Epithelial cell of proximal tubule (primary cell): ENCODE results near the gene MAFB. TPM values are rescaled to one million over a fixed set of nuclear protein-coding genes. Genes with fewer than 3 reads are reported as not detected.

Experiments used
- DNase-seq: peaks from one replicate; pipeline ENCODE4 v3.0.0-alpha.2; 2011; ENCODE audit warnings: low read depth
- H3K4me3 ChIP-seq: 2 replicates; pipeline ENCODE4 v1.5.1; 2011; ENCODE audit warnings: low read depth, mild to moderate bottlenecking, low read length
- total RNA-seq: library from RNA; depleted of rRNA; stranded (reverse); fragments of >200 nt; gene quantifications from 2 replicates; pipeline ENCODE4 v1.2.3, GENCODE V29; 2015
- TF ChIP-seq, protein P1 (sequence below): conservative IDR thresholded peaks from 2 replicates; pipeline ENCODE4 v1.5.1; 2012; ENCODE audit warnings: low read depth, mild to moderate bottlenecking, low read length

The MAFB gene
- total RNA-seq, 1 donor from 2014 or later, result 0.12 TPM

DNA sequence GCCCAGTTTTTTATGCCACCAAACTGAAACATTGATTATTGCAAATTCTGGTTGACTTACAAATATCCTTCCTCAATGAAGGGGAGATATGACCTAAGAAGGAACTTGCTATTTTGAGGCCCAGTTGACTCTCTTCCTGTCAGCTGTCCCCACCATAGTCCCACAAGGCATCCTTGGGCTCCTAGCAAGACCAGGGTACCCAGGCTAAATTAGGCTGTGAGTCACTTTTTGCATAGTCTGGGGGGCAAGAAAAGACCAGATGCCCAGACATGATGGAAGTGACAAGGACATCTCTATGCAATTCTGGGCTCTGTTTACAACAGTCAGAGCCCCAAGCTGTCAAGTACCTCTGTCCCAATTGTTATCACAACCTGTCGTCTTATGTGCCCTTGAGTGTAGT, 31.8 kb upstream of the MAFB start:
- no peak overlapping the region for H3K4me3 ChIP-seq
- TF ChIP-seq, protein P1, sequence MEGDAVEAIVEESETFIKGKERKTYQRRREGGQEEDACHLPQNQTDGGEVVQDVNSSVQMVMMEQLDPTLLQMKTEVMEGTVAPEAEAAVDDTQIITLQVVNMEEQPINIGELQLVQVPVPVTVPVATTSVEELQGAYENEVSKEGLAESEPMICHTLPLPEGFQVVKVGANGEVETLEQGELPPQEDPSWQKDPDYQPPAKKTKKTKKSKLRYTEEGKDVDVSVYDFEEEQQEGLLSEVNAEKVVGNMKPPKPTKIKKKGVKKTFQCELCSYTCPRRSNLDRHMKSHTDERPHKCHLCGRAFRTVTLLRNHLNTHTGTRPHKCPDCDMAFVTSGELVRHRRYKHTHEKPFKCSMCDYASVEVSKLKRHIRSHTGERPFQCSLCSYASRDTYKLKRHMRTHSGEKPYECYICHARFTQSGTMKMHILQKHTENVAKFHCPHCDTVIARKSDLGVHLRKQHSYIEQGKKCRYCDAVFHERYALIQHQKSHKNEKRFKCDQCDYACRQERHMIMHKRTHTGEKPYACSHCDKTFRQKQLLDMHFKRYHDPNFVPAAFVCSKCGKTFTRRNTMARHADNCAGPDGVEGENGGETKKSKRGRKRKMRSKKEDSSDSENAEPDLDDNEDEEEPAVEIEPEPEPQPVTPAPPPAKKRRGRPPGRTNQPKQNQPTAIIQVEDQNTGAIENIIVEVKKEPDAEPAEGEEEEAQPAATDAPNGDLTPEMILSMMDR, result no peak
- no peak for DNase-seq

DNA sequence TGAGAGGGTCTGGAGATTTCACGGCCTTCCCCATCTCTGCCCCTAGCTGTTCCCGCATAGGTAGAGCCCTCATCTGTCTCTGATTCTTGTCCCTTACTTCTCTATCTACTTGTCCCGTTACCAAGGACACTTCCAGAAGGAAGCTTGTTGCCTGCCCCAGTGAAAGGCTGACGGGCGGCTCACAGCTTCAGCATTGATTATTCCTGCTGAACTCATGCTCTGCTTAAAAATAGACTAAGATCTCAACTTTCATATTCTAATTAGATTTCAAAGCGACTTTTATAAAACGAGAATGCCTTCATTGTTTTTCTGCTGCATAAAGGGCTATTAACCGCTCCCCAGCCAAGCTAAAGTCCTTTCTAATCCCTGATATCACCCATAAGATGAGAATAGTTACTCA, 31.1 kb upstream of the MAFB start:
- no peak for DNase-seq
- H3K4me3 ChIP-seq, result no peak overlapping the region
- TF ChIP-seq, protein P1, result no peak

DNA sequence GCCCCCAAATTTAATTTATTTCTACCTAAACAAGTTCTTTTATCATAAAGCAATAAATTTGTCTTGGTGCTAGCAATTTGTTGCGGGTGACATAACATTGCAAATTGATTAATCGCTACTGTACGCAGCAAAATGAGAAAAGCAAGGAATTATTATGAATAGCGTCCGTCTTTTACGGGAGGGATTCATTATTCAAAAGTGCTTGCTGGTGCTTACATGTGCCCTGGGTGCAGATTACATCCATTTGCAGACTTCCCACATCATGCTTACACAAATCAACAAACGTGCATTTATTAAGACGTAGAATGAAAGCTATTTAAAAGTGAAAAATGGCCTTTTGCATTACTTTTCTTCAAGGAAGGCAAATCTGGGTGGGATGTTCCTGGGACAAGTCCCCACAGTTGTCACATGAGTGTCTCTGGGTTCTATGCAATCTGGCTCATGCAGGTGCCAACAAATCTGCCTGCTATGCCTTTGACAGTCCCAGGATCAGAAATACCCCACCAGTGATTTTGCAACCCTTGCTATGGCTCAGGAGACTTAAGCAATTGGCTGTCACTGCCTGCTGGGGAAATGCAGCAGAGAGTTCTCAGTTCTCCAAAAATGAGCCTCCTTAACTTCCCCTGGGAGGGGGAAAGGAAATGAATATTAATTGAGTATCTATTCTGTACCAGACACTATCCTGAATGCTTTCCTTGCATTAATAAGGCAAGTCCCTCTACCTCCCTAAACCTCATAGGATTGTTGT, 30.1 kb upstream of the MAFB start:
- no peak overlapping the region for H3K4me3 ChIP-seq
- no peak for DNase-seq
- TF ChIP-seq, protein P1, result no peak

DNA sequence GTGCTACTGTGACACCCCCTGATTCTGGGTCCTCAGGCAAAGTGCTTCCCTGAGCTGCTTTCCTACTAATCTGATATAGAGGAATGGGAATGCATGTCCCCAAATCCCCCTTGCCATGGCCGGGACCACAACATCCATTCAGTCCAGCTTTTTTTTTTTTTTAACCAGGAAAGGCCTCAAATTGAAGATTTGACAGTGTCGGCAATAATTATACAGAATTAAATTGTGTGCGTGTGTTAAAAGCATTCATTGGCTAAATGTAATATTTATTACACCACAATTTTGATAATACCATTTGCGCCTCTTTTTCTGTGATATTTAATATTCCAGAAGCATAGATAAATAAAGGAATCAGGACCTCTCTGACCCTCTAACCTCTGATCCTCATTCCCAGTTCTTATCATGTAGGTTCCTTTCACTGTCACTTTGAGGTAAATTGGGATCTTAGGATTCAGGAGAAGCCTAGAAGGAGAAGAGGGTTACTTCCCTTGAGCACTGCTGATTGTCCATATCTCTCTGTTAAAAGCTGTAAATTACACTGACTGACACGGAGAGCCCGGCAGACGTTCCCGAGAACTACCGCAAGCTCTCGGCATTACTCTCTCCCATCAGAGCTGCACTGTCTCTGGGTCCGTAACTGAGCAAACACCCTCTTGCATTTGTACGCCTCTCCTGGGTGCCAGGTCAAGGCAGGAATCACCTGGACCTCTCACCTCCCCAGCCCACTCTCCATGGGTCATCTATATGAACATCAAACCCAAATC, 29.4 kb upstream of the MAFB start:
- TF ChIP-seq, protein P1, result no peak
- H3K4me3 ChIP-seq, result no peak overlapping the region
- DNase-seq, result no peak

DNA sequence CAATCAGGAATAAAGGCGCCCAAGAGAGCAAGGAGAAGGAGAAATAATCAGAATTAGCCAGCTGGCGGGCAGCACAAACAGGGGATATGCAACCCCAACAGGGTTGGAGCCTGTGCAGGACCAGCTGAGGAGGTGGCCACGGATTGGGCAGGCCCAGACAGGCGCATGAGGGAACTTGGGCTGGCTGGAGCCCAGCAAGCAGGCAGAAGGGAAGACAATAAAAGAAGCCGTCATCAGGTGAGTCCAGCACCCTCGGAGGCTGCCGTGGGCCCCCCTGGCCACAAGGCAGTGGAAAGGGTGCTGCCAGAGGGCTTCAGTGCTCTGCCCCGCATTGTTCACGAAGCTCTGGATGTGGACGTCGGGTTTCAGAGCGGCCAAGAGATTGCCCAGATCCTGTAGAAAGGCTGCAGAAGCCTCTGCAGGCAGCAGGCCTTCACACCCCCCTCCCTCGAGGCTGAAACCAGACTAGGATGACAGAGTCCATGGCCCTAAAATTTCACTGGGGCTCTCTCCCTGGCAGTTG, 28.4 kb upstream of the MAFB start:
- TF ChIP-seq, protein P1, result no peak
- H3K4me3 ChIP-seq, result no peak overlapping the region
- no peak for DNase-seq

DNA sequence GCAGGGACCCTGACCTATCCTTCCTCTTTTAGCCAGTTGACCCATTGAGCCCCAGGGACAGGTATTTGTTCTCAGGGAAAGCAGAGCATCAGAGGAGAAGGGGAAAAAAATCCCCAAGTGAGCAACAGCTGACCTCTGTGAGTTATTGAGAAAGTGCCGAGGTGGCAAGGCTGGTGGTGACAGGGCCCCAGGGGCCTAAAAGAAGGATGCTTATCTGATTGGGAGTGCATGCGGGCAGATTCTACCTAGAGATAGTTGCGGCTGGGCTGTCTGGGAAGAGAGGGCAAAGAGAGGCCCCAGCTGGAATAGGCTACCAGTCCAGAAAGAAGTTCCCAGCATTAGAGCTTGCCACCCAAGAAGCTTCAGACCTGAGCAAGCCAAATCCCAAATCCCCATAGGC, 26.5 kb upstream of the MAFB start:
- no peak for DNase-seq
- TF ChIP-seq, protein P1, result no peak
- no peak overlapping the region for H3K4me3 ChIP-seq
